ENCODE measurements around the gene MACROD2.

MACROD2 gene

GRCh38 chr20:14488212-14488611 lies 492.9 kb downstream of the MACROD2 start:
- DNase-seq, result no peak

- DNase-seq, result no peak
These were observed 493.6 kb downstream of the MACROD2 start for GRCh38 chr20:14488756-14489479.

GRCh38 chr20:14489544-14489943 lies 494.2 kb downstream of the MACROD2 start:
- DNase-seq, result no peak

GRCh38 chr20:14491436-14491835 lies 496.1 kb downstream of the MACROD2 start:
- no peak for DNase-seq

- no peak for DNase-seq
These were observed 498.1 kb downstream of the MACROD2 start for GRCh38 chr20:14493408-14493807.

- DNase-seq, result no peak
These were observed 499.0 kb downstream of the MACROD2 start for GRCh38 chr20:14494355-14494754.

- no peak for DNase-seq
These were observed 499.8 kb downstream of the MACROD2 start for GRCh38 chr20:14495066-14495465.

- DNase-seq, result no peak
These were observed 501.7 kb downstream of the MACROD2 start for GRCh38 chr20:14497004-14497403.

GRCh38 chr20:14498772-14499171 lies 503.5 kb downstream of the MACROD2 start:
- DNase-seq, result no peak

- DNase-seq, result no peak
These were observed 510.2 kb downstream of the MACROD2 start for GRCh38 chr20:14505476-14505875.

GRCh38 chr20:14507711-14508110 lies 512.4 kb downstream of the MACROD2 start:
- no peak for DNase-seq

- no peak for DNase-seq
These were observed 515.0 kb downstream of the MACROD2 start for GRCh38 chr20:14510341-14510740.

GRCh38 chr20:14512839-14513238 lies 517.5 kb downstream of the MACROD2 start:
- no peak for DNase-seq

- no peak for DNase-seq
These were observed 523.3 kb downstream of the MACROD2 start for GRCh38 chr20:14518648-14519047.

- peak; percentile 16 to 17 for DNase-seq
These were observed 525.7 kb downstream of the MACROD2 start for GRCh38 chr20:14521016-14521415.

GRCh38 chr20:14521436-14521835 lies 526.1 kb downstream of the MACROD2 start:
- DNase-seq, result no peak

GRCh38 chr20:14522595-14522994 lies 527.3 kb downstream of the MACROD2 start:
- no peak for DNase-seq

GRCh38 chr20:14523090-14523489 lies 527.8 kb downstream of the MACROD2 start:
- no peak for DNase-seq

- no peak for DNase-seq
These were observed 530.1 kb downstream of the MACROD2 start for GRCh38 chr20:14525426-14525825.

GRCh38 chr20:14526891-14527290 lies 531.6 kb downstream of the MACROD2 start:
- DNase-seq, result no peak

- no peak for DNase-seq
These were observed 536.5 kb downstream of the MACROD2 start for GRCh38 chr20:14531786-14532185.

- DNase-seq, result no peak
These were observed 541.4 kb downstream of the MACROD2 start for GRCh38 chr20:14536738-14537137.

GRCh38 chr20:14538433-14538832 lies 543.1 kb downstream of the MACROD2 start:
- no peak for DNase-seq

- DNase-seq, result no peak
These were observed 547.7 kb downstream of the MACROD2 start for GRCh38 chr20:14543040-14543439.

- DNase-seq, result no peak
These were observed 549.4 kb downstream of the MACROD2 start for GRCh38 chr20:14544688-14545087.

All from Kasumi-1 (cell line).